Left lobe of liver (tissue), 2 donors: ENCODE measurements around the gene KRT79. TPM values are rescaled to one million over a fixed set of nuclear protein-coding genes. Genes with fewer than 3 reads are reported as not detected.

ENCODE experiments used
- ATAC-seq: fragments of 200-7000 bp; cut with Tn5 transposase; one replicate; pipeline ENCODE4 v1.9.1; 2020; ENCODE audit warnings: mild to moderate bottlenecking, moderate library complexity
- DNase-seq: peaks from one replicate; pipeline ENCODE4 v3.0.0-alpha.2; 2020; ENCODE audit warnings: low spot score
- total RNA-seq: library from RNA; stranded (reverse); gene quantifications from one replicate; pipeline ENCODE4 v1.2.1, GENCODE V29; 2021
- donor health status: DM: no; HTN: no; CAD: no; lungs with moderate emphysema.
- donor health status: DM: no; HTN: yes; CAD: no.

KRT79 gene
- total RNA-seq, 1 donor from 2014 or later: not detected

DNA sequence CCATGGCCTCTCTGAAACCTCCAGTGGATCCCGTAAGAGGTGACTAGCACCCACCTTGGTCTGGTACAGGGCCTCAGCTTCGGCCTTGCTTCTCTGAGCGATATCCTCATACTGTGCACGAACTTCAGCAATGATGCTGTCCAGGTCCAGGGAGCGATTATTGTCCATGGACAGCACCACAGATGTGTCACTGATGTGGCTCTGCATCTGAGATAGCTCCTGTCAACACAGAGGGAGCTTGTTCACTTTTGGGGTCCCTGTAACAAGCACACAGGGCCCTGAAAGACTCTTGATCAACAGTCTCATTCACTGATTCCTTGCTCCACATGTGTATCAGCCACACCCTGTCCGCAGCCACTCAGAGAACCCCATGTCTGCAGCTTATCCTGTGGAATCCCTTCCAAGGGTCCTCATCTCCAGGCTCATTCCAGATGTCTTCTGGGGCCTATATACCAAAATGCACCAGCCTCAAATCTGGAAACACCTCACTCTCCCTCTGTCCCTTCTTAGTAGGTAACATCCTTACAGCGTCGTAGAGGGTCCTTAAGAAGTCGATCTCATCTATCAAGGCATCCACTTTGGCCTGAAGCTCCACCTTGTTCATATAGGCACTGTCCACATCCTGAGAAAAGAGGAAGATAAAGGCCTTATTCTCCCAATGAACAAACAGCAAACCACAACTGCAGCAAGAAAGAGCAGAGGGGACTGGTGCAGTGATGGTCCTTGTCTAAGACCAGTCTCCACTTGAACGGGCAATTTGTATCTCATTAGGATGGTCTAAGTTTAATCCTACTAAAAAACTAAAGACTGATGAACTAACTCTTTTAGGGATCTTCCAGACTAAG, 41.7 kb downstream of the KRT79 start:
- no peak for ATAC-seq
- no peak for DNase-seq

DNA sequence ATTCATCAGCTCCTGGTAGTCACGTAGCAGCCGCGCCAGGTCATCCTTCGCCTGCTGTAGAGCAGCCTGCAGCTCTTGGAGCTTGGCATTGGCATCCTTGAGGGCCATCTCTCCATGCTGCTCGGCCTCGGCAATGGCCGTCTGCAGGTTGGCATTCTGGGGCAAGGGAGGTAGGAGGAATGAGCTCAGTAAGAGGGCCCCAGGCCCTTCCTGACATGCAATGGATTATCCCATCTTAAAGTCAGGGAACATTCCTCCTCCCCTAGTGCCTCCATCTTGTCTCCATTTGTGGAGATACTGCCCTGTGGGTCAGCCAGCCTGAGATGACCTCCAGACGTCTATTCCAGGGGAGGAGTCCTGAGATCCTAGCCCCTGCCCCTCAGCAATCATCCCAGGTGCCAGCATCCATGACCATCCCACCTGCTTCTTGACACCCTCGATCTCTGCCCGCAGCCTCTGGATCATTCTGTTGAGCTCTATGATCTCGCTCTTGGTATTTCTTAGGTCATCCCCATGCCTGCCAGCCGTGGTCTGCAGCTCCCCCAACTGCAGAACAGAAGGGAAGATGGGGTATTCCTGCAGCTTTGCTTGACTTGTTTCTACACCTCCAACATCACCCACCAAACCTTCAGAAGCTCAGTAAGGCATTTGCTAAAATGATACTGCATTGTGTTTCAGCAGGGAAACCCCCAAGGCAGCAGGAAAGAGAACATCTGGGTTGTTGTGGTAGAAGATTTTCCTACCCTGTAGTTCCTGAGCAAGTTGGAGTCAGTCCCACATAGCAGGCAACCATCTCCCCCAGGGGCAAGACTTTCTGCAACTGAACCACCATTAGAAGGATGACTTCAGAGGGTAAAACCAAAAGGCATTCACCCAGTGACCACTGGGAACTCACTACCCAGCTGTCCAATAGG, 42.6 kb downstream of the KRT79 start:
- no peak for DNase-seq

DNA sequence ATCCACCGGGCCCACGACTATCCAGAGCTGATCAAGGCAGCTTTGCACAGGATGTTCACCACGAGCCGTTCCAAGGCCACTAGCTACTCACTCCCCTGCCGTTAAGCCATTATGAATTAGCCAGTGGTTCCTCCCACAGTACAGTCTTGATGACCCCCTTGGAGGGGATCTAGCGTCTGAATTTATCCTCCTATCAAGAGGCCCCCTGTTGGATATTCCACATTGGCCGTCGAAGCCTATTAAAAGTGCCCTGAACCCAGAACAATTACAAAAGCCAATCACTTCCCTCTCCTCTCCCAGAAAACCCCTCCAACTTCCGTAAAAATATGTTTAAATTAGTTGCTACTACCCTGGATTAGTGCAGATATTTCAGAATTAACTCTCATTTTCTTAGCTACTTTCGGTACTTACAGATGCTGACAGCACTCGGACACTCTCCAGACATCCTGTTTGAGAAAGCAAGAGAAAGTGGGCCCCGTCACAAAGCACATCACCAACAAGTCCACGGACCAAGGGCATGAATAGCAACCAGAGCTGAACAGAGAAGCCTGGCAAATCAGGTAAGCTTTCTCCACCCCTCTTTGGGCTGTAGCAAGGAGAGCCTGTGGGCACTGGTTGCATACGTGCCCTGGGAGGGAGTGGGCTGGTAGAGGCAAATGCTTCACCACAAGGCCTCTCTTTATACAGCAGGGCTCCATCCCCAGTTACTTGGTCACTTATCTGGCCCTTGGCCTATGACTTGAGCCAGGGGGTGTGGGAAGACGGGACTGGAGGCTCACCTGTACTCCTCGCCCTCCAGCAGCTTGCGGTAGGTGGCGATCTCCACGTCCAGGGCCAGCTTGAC, 43.5 kb downstream of the KRT79 start:
- no peak for ATAC-seq
- DNase-seq: no peak

More for the DNA sequence above, 42.6 kb downstream of the KRT79 start:
- no peak for ATAC-seq

DNA sequence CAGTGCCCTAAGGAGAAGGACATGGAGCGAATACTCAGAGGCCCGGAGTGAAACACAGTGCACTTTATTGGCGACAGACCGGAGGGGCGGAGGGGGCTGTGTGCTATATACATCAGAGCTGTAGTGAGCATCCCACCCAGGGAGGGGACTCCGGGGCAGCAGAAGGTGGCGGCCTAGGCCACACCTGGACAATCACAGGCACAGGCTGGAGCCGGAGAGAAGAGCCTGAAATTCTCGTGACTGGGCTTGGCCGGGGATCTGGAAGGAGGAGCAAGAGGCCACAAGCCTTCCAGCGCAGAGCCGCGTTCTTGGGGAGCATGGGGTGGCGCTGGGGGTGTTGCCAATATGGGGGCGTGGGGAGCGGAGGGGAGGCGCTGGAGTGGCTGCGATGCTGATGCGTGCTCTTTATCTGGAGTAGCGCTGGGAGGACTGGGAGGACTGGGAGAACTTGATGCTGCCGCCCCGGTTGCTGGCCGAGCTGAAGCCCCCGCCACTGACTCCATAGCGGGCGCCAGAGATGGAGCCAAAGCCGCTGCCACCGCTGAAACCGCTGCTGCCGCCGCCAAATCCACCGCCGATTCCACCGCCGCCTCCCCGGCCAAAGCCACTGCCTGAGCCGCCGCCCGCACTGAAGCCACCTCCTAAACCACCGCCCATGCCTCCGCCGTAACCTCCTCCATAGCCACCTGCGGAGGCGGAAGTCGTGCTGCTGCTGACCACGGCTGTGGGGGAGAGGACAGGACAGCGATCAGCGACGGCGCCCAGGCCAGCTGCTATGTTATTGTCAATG, 44.3 kb downstream of the KRT79 start:
- DNase-seq (no peak), ATAC-seq (no peak)

DNA sequence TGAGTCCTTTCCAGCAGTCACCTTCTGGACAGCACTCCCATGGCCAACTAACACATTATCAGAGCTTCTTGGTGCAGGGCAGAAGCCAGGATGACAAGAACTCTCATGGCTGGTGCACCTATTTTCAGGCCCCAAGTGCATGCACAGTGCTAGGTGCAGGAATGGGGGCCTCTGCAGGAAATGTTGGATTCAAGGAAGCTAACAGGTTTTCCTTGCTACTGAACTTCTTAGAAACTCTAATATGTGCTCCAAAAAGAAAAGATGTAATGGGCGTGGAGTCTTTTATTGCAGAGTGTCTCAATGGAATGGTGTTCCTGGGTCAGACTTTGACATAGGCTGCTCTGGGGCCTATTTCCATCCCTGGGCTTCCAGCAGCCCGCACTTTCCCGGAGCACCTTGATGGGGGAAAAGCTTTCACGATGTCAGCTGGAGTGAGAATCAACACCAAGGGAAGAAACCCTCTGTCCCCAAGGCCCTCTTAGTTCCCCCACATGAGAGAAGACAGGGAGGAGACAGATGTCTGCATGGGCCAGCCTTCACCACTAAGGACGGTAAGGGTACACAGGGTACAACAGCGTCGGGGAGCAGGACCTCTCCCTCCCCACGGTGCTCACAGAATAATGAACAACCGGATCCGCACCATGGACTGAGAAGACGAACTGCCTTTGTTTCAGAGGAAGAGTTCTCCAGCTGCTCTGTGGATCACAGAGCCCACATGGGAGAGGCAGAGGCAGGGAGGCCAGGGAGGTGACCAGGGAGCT, 45.1 kb downstream of the KRT79 start:
- DNase-seq (no peak), ATAC-seq (no peak)

DNA sequence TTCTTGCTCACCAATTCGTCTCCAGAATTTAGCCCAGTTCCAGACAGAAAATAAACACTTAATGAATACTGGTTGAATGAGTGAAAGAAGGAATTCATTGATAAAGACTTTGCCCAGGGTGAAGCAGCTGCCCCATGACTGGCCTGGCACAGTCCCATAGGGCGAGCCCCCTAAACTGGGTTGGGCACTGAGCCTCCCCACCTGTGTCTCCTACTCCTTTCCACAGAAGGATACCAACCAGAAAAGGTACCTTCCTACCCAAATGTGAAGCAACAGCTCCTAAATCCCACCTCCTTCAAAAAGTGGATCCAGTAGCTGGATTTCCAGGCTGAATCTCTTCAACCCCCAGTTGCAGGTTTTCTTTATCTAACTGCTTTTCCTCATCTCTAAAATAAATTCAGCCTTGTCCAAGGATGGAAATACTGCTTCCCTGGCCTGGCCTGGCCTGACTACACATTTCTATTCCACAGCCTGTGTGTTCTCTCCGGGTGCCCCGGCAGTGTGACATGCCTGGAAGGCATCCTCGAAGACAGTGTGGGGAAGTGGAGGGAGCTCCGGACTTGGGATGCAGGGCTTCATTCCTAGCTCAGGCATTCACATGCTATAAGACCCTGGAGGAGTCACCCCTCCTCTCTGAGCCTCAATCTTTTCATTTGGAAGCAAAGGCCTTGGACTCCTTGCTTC, 45.8 kb downstream of the KRT79 start:
- ATAC-seq (no peak), DNase-seq (no peak)

DNA sequence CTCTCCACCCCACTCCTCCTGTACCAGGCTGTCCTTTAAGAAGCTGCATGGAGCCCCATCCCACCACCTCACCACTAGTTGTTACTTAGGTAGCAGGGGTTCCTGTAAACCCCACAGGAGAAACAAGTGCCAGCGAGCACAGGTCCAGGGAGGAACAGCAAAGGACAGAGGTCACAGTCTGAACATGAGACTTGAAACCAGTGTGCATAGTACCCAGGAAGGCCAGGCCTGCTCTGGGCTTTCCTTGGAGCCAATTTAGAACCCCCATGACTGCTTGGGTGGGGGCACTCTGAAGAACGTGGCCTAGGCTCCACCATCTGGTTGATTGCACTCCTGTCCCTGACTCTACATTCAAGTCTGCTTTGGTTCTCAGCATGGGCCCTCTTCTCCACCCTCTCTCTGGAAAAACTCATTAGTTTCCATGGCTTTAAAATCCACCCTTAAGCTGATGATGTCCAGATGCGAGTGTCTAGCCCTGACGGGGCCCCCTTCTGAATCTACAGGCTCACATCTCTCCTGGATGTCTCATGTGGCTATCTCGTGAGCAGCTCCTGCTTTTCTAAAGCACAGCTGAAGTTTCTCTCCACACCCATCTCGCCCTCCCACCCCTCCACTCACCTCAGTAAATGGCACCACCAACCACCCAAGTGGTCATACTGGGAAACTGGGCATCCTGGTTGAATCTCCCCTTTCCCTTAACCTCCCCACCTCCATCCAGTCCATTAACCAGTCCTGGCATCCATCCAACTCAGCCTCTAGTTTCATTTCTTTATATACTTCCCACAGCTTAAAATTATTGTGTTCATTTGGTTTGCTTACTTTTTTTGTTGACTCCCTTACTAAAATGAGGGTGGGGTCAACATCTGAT, 46.6 kb downstream of the KRT79 start:
- DNase-seq (no peak), ATAC-seq (no peak)

DNA sequence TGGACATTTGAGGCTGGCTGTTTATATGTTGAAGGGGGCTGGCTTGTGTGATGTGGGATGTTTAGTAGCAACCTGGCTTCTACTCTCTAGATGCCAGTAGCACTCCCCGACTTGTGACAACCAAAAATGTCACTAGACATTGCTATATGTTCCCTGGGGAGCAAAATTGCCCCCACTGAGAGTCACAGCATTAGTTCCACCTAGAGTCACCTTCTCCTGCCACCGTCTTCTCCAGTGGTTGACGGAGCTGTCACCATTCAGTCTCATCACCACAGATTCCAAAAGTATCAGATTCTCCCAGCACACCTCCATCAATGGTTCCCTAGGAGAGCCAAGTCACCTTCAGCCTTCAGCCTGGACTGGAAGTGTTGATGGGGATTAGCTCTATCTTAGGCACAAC, 49.2 kb downstream of the KRT79 start:
- no peak for DNase-seq
- no peak for ATAC-seq

DNA sequence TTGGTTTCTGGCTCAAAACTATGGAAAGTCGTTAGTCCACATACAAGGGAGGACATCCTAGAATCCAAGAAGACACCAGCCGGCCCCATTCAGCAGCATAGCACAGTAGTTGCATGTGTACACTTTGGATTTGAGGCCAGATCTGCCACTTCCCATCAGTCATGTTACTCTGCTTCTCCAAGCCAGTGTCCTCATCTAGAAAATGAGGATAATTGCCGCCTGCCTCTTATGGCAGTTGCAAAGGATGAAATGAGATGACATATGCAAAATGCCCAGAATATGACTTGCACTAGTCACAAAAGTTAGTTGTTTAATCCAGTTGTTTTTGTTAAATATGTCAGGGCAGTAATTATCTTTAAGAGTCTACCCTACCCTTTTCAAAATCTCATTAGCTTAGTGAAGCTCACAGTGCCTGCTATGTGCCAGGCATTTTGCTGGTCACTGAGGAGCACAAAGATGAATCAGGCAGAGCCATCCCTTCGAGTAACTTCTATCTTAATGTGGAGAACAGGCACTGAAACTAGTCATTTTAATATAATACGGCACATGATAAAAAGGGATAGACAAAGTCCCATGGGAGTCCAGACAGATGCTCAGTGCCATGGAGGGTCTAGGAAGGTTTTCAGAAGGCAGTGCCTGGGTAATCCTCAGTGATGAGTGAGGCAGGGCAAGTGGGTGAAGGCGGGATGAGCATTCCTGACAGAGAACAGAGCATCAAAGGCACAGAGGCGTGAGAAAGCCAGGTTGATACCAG, 50.4 kb downstream of the KRT79 start:
- no peak for ATAC-seq
- DNase-seq: no peak

DNA sequence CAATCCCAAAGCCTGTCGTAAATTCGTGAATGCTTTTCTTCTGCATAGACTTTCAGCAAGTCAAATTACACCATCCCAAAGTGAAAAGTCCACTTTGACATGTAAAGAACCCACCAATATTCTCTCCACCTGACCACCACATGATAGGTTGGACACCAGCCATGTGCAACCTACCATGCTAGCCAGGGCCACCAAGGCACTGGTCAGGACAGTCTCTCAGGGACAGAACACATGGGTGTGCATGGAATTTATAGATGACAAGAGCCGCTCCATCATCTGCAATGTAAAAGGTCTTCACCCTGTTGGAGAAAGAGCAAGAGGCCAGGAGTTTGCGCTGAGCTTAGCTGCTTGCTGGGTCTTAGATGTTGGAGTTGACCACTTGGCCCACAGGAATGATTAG, 51.6 kb downstream of the KRT79 start:
- ATAC-seq (no peak), DNase-seq (no peak)

DNA sequence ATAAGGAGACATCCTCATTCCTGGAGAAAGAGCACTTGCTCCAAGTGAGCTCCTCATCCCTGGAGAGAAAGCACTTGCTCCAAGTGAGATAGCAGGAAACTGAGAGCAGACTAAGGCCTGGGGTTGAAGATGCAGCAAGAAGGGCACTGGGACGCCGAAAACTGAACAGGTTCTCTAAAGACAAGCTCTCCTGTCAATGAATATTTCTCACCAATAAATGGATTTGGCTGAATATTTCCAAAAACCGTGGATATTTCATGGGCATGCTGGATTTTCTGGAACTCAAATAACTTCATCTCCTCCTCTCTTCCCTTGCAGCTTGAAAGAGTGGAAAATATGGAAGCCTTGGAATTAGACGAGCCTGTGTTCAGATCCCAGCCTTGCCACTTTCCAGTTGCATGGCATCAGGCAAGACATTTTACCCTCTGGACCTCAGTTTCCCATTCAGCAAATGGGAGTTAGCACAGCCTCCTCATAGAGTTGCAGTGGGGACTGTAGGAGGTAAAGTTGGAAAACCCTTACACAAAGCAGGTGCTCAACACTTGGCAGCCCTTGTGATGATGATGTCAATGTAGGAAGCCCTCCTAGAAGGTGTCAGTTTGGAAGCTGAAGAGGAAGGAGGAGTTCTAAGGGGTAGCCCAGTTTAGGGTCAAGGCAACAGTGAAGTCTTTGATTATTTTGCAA, 52.6 kb downstream of the KRT79 start:
- ATAC-seq (no peak), DNase-seq (no peak)

DNA sequence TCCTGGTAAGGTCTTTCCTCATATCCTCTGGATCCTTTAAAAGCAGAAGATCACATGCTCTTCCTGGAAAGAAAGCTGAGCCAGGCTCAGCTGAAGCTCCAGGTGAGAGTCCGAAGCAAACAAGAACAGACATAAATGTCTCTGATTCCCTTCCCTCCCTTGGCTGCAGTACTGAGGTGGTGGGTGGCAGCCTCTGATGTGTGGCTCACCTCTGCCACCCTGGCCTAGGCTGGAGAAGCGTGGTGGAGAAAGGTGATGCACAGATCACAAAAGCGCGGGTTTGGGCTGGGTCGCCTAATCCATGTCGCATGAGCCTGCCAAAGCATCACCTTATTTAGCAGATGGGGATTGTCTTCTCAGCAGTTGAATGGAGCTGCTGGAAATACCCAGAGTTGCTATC, 54.2 kb downstream of the KRT79 start:
- DNase-seq: no peak
- ATAC-seq: no peak

DNA sequence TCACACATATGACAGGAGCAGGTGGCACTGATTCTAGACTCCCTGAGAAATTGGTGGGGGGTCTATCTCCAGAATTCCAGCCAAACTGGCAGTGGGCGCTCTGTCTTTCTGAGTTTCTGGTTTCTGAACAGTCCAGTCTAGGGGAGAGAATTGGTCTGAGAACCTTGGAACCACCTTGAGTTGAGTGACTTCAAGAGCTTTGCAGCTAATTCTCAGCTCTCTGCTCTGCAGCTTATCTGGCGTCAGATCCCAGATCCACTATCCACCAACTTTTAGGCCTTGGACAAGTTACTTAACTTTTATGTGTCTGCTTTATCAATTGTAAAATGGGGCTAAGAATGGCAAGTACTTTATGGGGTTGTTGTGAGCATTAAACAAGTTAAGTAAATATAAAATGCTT, 55.3 kb downstream of the KRT79 start:
- no peak for ATAC-seq
- DNase-seq: no peak

DNA sequence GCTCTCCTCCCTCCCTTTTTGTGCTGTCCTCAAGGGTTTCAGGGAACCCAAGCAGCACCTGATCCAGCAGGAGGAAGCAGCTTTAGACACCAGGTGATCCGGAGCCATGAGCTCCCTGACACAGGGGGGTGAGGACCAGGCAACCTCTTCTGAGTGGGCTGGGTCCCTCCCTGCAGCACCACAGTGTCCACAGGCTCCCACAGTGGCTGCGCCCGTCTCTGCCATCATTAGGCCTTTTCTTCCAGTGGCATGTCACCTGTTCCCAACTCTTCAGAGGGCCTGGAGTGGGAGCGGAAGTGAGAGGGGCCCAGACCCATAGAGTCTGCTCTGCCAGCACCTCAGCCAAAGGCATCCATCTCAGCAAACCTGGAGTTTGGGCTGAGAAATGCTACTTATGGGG, 56.5 kb downstream of the KRT79 start:
- no peak for ATAC-seq

DNA sequence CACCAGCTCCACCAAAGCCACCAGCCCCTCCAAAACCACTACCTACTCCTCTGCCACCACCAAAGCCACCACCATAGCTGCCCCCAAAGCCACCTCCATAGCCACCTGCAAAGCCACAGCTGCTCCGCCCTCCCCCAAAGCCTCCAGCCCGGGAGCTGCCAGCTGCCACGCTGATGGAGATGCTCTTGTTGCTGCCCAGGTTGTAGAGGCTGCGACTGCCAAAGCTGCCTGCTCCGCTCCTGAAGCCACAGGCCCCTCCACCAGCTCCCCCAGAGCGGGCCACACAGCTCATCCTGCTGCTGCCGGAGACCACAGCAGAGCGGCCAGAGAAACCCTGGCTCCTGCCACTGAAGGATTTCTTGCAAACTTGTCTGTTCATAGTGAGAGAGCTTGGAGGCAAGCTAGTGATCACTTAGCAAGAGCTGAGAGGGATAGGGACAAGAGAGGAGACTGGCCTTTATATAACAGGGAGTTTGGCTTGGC, 57.2 kb downstream of the KRT79 start, which contains the start of gene KRT76:
Gene KRT76, minus strand, starts transcription at position 433 of the 483 bp plus-strand sequence. Its CDS starts 54 bp downstream, at position 379.
- DNase-seq (no peak), ATAC-seq (no peak)

More for the DNA sequence above, 56.5 kb downstream of the KRT79 start:
- no peak for DNase-seq

DNA sequence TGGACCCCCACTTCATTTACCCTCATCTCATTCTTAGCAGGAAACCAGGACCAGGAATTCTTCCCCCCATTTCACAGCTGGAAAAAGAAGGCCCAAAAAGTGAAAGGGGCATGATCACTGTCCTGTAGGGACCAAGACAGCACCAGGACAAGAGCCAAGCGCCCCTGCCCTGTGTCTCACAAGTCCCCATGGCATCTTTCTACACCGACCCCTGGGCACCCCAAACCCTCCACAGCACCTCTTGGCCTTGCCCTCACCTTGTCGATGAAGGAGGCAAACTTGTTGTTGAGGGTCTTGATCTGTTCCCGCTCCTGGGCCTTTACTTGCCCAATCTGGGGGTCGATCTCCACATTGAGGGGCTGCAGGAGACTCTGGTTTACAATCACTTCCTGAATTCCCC, 57.7 kb downstream of the KRT79 start:
- ATAC-seq: no peak
- DNase-seq: no peak
